Erythroblast (primary cell): ENCODE data around the gene BLACAT1.

Source experiments
- GATA1 ChIP-seq: IDR thresholded peaks from 2 replicates; pipeline ENCODE4 v1.6.1; 2011; ENCODE audit warnings: low read depth, mild to moderate bottlenecking, control low read depth, low read length, moderate library complexity
- POLR2A ChIP-seq: IDR thresholded peaks from 2 replicates; pipeline ENCODE4 v1.6.1; 2011; ENCODE audit warnings: mild to moderate bottlenecking, low read length

DNA sequence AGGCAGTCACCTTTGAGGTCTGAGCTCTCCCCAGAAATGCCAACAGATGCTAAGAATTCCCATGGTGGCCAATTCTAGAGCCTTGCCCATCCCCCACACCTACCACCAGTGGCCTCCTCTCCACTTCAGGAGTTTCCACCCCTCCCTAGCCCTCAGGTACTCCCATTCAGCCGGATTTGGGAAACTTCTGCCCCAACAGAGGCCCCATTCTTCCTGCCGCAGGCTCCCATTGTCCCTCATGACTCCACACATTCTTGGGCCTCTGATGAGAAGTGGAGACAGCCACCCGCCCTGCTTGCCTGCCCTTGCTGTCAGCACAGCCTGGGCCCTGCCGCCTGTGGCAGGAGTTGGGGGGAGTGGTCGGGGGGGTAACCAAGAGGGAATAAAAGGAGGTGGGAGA is 4.6 kb downstream of the BLACAT1 start:
- no peak for TF ChIP-seq POLR2A
- TF ChIP-seq GATA1, result no peak
